Measurements from ENCODE around the gene RBM24. TPM values are rescaled to one million over a fixed set of nuclear protein-coding genes. Genes with fewer than 3 reads are reported as not detected.

Gene RBM24
- total and polyA plus RNA-seq, 10 of the 15 experiments (the other 5 are each of a cell fraction or from before 2014, with no cell fraction given) = 0.08 to 0.09 (median 0.09) TPM; not detected in 7

DNA sequence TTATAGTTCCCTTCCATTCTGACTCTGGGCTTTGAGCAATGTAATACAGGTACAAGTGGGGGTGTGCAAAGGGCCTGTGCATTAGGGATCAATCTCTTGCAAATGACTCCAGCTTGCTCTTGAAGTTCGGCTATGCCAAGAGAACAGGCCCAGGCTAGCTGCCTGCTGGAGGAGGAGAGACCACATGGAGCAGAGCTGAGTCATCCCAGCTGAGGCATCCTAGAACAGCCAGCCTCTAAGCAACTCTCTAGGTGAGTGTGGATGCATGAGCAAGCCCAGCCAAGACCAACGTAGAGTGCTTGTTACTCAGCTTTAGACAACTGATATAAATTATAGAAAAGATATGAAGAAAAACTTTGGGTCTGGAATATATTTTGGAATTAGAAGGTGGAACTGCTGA, 47.6 kb upstream of the RBM24 start (continued):
- TF ChIP-seq, protein P1, sequence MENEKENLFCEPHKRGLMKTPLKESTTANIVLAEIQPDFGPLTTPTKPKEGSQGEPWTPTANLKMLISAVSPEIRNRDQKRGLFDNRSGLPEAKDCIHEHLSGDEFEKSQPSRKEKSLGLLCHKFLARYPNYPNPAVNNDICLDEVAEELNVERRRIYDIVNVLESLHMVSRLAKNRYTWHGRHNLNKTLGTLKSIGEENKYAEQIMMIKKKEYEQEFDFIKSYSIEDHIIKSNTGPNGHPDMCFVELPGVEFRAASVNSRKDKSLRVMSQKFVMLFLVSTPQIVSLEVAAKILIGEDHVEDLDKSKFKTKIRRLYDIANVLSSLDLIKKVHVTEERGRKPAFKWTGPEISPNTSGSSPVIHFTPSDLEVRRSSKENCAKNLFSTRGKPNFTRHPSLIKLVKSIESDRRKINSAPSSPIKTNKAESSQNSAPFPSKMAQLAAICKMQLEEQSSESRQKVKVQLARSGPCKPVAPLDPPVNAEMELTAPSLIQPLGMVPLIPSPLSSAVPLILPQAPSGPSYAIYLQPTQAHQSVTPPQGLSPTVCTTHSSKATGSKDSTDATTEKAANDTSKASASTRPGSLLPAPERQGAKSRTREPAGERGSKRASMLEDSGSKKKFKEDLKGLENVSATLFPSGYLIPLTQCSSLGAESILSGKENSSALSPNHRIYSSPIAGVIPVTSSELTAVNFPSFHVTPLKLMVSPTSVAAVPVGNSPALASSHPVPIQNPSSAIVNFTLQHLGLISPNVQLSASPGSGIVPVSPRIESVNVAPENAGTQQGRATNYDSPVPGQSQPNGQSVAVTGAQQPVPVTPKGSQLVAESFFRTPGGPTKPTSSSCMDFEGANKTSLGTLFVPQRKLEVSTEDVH (IDR thresholded peaks at IDR 0.05; ENCODE audit: low read depth, partially characterized antibody) = no peak
- no peak for TF ChIP-seq RAD51 (IDR thresholded peaks at IDR 0.05)

DNA sequence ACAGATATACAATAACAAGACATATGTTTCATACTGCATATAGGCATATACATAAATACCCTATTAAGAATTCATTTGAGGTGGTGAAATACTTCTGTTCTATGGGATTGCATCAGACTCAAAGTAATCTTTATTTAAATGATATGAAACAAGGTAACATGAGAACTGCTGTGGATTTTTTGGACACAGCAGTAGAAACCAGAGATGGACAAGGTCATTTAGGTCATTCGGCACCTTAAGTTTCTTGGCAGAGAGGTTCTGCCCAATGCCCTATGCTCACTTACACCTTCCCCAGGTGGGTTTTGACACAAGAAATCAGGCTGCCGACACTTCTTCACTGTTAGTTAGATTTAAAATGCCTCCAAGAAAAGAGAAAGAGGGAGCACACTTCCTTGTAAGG, 43.9 kb upstream of the RBM24 start:
- SMC1A ChIA-PET (ENCODE audit: uncharacterized antibody, unreplicated experiment) = no interaction called here
- Histone ChIP-seq H3K9me3 (replicated peaks; ENCODE audit: control insufficient read depth, insufficient read depth, low read length) (no peaks in the 10 kb centered on the region), H2AFZ (ENCODE audit: control insufficient read depth, low read depth, low read length) (no peak overlapping the region), H3K4me1 (ENCODE audit: control insufficient read depth, insufficient read depth, low read length) (no peaks in the 10 kb centered on the region), H3K9ac (ENCODE audit: control insufficient read depth, insufficient read depth, low read length) (no peak overlapping the region), H3K79me2 (ENCODE audit: control insufficient read depth, insufficient read depth, low read length) (no peaks in the 10 kb centered on the region), H3K27ac (ENCODE audit: control insufficient read depth, insufficient read depth) (no peak overlapping the region), H3K36me3 (ENCODE audit: control insufficient read depth in 2 of 2, insufficient read depth in 2 of 2, low read length in 1 of 2) (no peaks in the 10 kb centered on the region), H3K4me3 (no peak overlapping the region), H4K20me1 (ENCODE audit: control insufficient read depth, insufficient read depth) (no peaks in the 10 kb centered on the region), H3K4me2 (ENCODE audit: control insufficient read depth, insufficient read depth) (no peak overlapping the region), H3K27me3 (replicated peaks in 1 of 2; ENCODE audit: control insufficient read depth in 2 of 2, insufficient read depth in 2 of 2, low read length in 1 of 2) (no peaks in the 10 kb centered on the region)
- WGBS (ENCODE audit: insufficient coverage, insufficient replicate concordance, low lambda C conversion rate, missing lambda C conversion rate) = 80% methylated on average over 2 of the region's 2 CpGs
- ATAC-seq (no peak), FAIRE-seq (no peak), DNase-seq (ENCODE audit: low read depth, low spot score) (no peak)
- POLR2A ChIA-PET = interaction anchor here (0.6 kb wide), 1 partner anchor 96 kb away, joined by 3 read pairs; no protein-coding TSS in a partner anchor
- CTCF ChIA-PET = no interaction called here
- no TSS peak for BruUV-seq (replicated peaks)
- RAD21 ChIA-PET (ENCODE audit: unreplicated experiment) = interaction anchor here (0.8 kb wide), 1 partner anchor 339 kb away, joined by 3 read pairs; no protein-coding TSS in a partner anchor
- in situ Hi-C loops (cut with MboI) = no loop called here
- intact Hi-C loops (cut with micrococcal nuclease; ENCODE audit: unreplicated experiment) = no loop called here
- TF ChIP-seq ASH2L (IDR thresholded peaks at IDR 0.05; ENCODE audit: borderline replicate concordance, low read depth) (no peak), ZNF207 (IDR thresholded peaks at IDR 0.05; ENCODE audit: borderline replicate concordance) (no peak), POLR2AphosphoS5 (IDR thresholded peaks at IDR 0.05; ENCODE audit: low read length) (no peak), DPF2 (IDR thresholded peaks at IDR 0.05) (no peak), SP1 (IDR thresholded peaks at IDR 0.05; ENCODE audit: low read depth, low read length) (no peak), SIX5 (IDR thresholded peaks at IDR 0.05; ENCODE audit: low read depth, low read length, severe bottlenecking) (no peak), NR2C1 (IDR thresholded peaks at IDR 0.05) (no peak)
- TF ChIP-seq, protein P2, sequence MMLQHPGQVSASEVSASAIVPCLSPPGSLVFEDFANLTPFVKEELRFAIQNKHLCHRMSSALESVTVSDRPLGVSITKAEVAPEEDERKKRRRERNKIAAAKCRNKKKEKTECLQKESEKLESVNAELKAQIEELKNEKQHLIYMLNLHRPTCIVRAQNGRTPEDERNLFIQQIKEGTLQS (IDR thresholded peaks at IDR 0.05; ENCODE audit: borderline replicate concordance, extremely low read depth, low read depth, low read length) = no peak
- TF ChIP-seq, protein P3, sequence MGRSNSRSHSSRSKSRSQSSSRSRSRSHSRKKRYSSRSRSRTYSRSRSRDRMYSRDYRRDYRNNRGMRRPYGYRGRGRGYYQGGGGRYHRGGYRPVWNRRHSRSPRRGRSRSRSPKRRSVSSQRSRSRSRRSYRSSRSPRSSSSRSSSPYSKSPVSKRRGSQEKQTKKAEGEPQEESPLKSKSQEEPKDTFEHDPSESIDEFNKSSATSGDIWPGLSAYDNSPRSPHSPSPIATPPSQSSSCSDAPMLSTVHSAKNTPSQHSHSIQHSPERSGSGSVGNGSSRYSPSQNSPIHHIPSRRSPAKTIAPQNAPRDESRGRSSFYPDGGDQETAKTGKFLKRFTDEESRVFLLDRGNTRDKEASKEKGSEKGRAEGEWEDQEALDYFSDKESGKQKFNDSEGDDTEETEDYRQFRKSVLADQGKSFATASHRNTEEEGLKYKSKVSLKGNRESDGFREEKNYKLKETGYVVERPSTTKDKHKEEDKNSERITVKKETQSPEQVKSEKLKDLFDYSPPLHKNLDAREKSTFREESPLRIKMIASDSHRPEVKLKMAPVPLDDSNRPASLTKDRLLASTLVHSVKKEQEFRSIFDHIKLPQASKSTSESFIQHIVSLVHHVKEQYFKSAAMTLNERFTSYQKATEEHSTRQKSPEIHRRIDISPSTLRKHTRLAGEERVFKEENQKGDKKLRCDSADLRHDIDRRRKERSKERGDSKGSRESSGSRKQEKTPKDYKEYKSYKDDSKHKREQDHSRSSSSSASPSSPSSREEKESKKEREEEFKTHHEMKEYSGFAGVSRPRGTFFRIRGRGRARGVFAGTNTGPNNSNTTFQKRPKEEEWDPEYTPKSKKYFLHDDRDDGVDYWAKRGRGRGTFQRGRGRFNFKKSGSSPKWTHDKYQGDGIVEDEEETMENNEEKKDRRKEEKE (IDR thresholded peaks at IDR 0.05) = no peak
- TF ChIP-seq, protein P4, sequence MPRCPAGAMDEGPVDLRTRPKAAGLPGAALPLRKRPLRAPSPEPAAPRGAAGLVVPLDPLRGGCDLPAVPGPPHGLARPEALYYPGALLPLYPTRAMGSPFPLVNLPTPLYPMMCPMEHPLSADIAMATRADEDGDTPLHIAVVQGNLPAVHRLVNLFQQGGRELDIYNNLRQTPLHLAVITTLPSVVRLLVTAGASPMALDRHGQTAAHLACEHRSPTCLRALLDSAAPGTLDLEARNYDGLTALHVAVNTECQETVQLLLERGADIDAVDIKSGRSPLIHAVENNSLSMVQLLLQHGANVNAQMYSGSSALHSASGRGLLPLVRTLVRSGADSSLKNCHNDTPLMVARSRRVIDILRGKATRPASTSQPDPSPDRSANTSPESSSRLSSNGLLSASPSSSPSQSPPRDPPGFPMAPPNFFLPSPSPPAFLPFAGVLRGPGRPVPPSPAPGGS (IDR thresholded peaks at IDR 0.05; ENCODE audit: borderline replicate concordance, insufficient read depth, low read depth, low read length, poor library complexity, severe bottlenecking) = no peak

Measured in GM12878 (cell line).